Adrenal gland (tissue), 12 donors: ENCODE measurements around the gene SELENOP. TPM values are rescaled to one million over a fixed set of nuclear protein-coding genes. Genes with fewer than 3 reads are reported as not detected.
A peak's percentile ranks its signal among the peaks of the same experiment; 100 is the strongest.

ENCODE experiments used
- DNase-seq, 7 donors: peaks; one replicate each; pipeline ENCODE4 v3.0.0-alpha.2; 2019 to 2020
- H3K27ac ChIP-seq, 5 donors: fragments of 200-600 bp; sonication (generic) in 4 of 5; 1 replicate in 3 of 5; 2 replicates in 2 of 5; pipeline versions ENCODE4 v1.5.1 to v1.8.0; 2016 to 2020; ENCODE audit warnings: mild to moderate bottlenecking in 1 of 5
- H3K27me3 ChIP-seq: fragments of 200-600 bp; 2 replicates; pipeline ENCODE4 v1.8.0; 2021
- H3K36me3 ChIP-seq, 2 donors: fragments of 200-600 bp; replicated peaks in 1 of 2; 1 replicate in 1 of 2; 2 replicates in 1 of 2; pipeline versions ENCODE4 v1.5.1 to v1.8.0; 2018 to 2022
- H3K4me1 ChIP-seq, 2 donors: fragments of 200-600 bp; replicated peaks in 1 of 2; 1 replicate in 1 of 2; 2 replicates in 1 of 2; pipeline versions ENCODE4 v1.5.1 to v1.8.0; 2018 to 2021
- H3K4me3 ChIP-seq, 4 donors: fragments of 200-600 bp; sonication (generic) in 3 of 4; one replicate each; pipeline ENCODE4 v1.5.1; 2016 to 2018
- H3K9me3 ChIP-seq, 3 donors: fragments of 200-600 bp; sonication (generic) in 1 of 3; replicated peaks in 1 of 3; 1 replicate in 2 of 3; 2 replicates in 1 of 3; pipeline versions ENCODE4 v1.5.1 to v1.8.0; 2016 to 2021
- CTCF ChIP-seq, 6 experiments: fragments of 450-650 bp in 4 of 6; fragments of 200-600 bp in 2 of 6; sonication (generic) in 1 of 6; IDR thresholded peaks; 1 replicate in 5 of 6; 2 replicates in 1 of 6; pipeline versions ENCODE4 v1.5.1 to v1.8.0; 2016 to 2021; ENCODE audit warnings: antibody characterized with exemption in 6 of 6, mild to moderate bottlenecking in 2 of 6, moderate library complexity in 1 of 6
- POLR2A ChIP-seq, 2 donors: fragments of 450-650 bp; IDR thresholded peaks; one replicate each; pipeline ENCODE4 v1.6.1; 2017; ENCODE audit warnings: antibody characterized with exemption in 2 of 2, mild to moderate bottlenecking in 2 of 2, moderate library complexity in 1 of 2
- WGBS, 4 donors: extraction: QIAGEN DNeasy Blood & Tissue Kit in 2 of 4; methylation state at CpG; one replicate each; pipeline versions ENCODE4 v1.1.5 to v1.1.7; 2013 to 2017; 5-methylcytosine and 5-hydroxymethylcytosine counted together
- intact Hi-C, 2 donors: fragments of 100-400 bp; cut with DNase I; formaldehyde crosslinking; loops; one replicate each; pipeline versions ENCODE4 v1.14.1 to v1.15.0; 2022 to 2023
- polyA plus RNA-seq, 3 donors: library from polyadenylated mRNA; stranded (reverse); fragments of 200-250 nt in 2 of 3; fragments of 350-450 nt in 1 of 3; fragmentation: Illumina TruSeq in 1 of 3; extraction: RNeasy Lipid Tissue Mini Kit (QIAGEN cat#74804) in 1 of 3; gene quantifications; one replicate each; pipeline ENCODE4 v1.2.3, GENCODE V29; 2013 to 2014
- total RNA-seq, 9 donors: library from RNA; depleted of rRNA in 4 of 9; stranded (reverse); fragments of >200 nt in 4 of 9; fragments of 120-200 nt in 1 of 9; fragmentation: NEBNext Ultra II Directional in 1 of 9; extraction: Animal tissue kit (Norgen Biotek cat#: 25700) in 1 of 9; gene quantifications; one replicate each; pipeline versions ENCODE4 v1.1.0 to v1.2.4, GENCODE V29; 2013 to 2023
- donor health status: healthy with polysubstance abuse.
- donor health status: Bipolar disorder and iron deficiency.
- donor health status: DM: yes; HTN: yes; CAD: no.
- donor health status: DM: no; HTN: no; CAD: no.
- donor health status: DM: no; HTN: no; CAD: no.
- donor health status: DM: yes; HTN: yes; CAD: no.

Gene SELENOP
- total and polyA plus RNA-seq, 12 donors, result 66.0 to 1,654 (median 662) TPM

- peaks cover 0 to 9% of the 10 kb centered on the region in 2 donors for H3K4me1 ChIP-seq
- intact Hi-C loops, result loop anchor here (10.0 kb wide), 2 partner anchors 336 to 756 kb away; partner anchors contain the start of gene GHR (in 1 of the 2)
These were observed 51.3 kb downstream of the SELENOP start for GRCh38 chr5:42760426-42760825.

DNA sequence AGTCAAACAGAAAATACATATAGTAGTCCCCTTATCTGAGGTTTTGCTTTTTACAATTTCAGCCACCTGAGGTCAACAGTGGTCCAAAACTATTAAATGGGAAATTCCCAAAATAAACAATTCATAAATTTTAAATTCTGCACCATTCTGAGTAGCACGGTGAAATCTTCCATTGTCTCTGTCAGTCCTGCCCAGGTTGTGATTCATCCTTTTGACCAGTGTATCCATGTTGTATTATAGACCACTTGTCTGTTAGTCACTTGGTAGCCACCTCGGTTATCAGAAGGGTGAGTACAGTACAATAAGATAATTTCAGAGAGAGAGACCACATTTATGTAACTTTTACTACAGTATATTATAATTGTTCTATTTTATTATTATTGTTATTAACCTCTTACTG, 52.2 kb downstream of the SELENOP start:
- H3K36me3 ChIP-seq, result no peaks in the 10 kb centered on the region
- peaks cover 0 to 9% of the 10 kb centered on the region in 2 donors for H3K4me1 ChIP-seq
- no peak for DNase-seq
- no peaks in the 10 kb centered on the region for H3K9me3 ChIP-seq
- no peak overlapping the region for H3K4me3 ChIP-seq
- H3K27me3 ChIP-seq, result no peaks in the 10 kb centered on the region
- 77 to 89% (median 81%) methylated on average over 2 of the region's 2 CpGs for WGBS, 4 donors
- TF ChIP-seq CTCF (IDR thresholded peaks at IDR 0.05) (no peak), POLR2A (IDR thresholded peaks at IDR 0.05) (no peak)
- intact Hi-C loops, result no loop called here
- no peak overlapping the region for H3K27ac ChIP-seq

More at GRCh38 chr5:42760426-42760825, 51.3 kb downstream of the SELENOP start:
- Histone ChIP-seq H3K36me3 (no peaks in the 10 kb centered on the region), H3K9me3 (no peaks in the 10 kb centered on the region), H3K27ac (no peak overlapping the region), H3K27me3 (no peaks in the 10 kb centered on the region), H3K4me3 (no peak overlapping the region)
- WGBS, 4 donors, result 79 to 86% (median 84%) methylated on average over 4 of the region's 4 CpGs
- no peak for DNase-seq
- no peak for TF ChIP-seq CTCF (IDR thresholded peaks at IDR 0.05)
- no peak for TF ChIP-seq POLR2A (IDR thresholded peaks at IDR 0.05)

- intact Hi-C loops, result no loop called here
- DNase-seq, result peak in 5 of 7 donors; percentile 8 to 62 (median 19)
- peak within 1 kb of the TSS in 1 of 4 donors; percentile 34 for H3K4me3 ChIP-seq
- H3K9me3 ChIP-seq, result no peaks in the 10 kb centered on the region
- no peak for TF ChIP-seq CTCF (IDR thresholded peaks at IDR 0.05)
- no peak for TF ChIP-seq POLR2A (IDR thresholded peaks at IDR 0.05)
- H3K27ac ChIP-seq, result no peak within 1 kb of the TSS
- 22 to 32% (median 25%) methylated on average over 35 of the region's 35 CpGs for WGBS, 4 donors
- peaks cover 0 to 9% of the 10 kb centered on the region in 2 donors for H3K4me1 ChIP-seq
- H3K36me3 ChIP-seq, result no peaks in the 10 kb centered on the region
- H3K27me3 ChIP-seq, result no peaks in the 10 kb centered on the region
These were observed 54.8 kb downstream of the SELENOP start, which contains the start of gene CCDC152 for GRCh38 chr5:42756606-42757601. TSS of gene CCDC152 (plus strand) at chr5:42756818. CDS start at chr5:42759122, 2,304 bp downstream.

GRCh38 chr5:42753099-42753498, 58.6 kb downstream of the SELENOP start:
- Histone ChIP-seq H3K36me3 (no peaks in the 10 kb centered on the region), H3K27me3 (no peaks in the 10 kb centered on the region), H3K4me3 (no peak overlapping the region), H3K4me1 (peaks cover 0 to 9% of the 10 kb centered on the region in 2 donors), H3K27ac (no peak overlapping the region), H3K9me3 (no peaks in the 10 kb centered on the region)
- no peak for TF ChIP-seq CTCF (IDR thresholded peaks at IDR 0.05)
- no peak for TF ChIP-seq POLR2A (IDR thresholded peaks at IDR 0.05)
- 88 to 94% (median 92%) methylated on average over 3 of the region's 3 CpGs for WGBS, 4 donors
- intact Hi-C loops, result no loop called here
- DNase-seq, result no peak
